Endothelial cell of umbilical vein (primary cell): Measurements from ENCODE around the gene AQP2. TPM values are rescaled to one million over a fixed set of nuclear protein-coding genes. Genes with fewer than 3 reads are reported as not detected.

Source experiments
- BruUV-seq: library from RNA; stranded (reverse); fragments of 400-500 nt; replicated peaks from 2 replicates; lab custom pipeline; 2021; lab: Mats Ljungman, UMichigan
- CTCF ChIA-PET: fragments of 300-600, 350-600 bp; sonication (Branson Sonifier 250); formaldehyde crosslinking; loops from one replicate; lab custom pipeline; 2021; ENCODE audit warnings: antibody characterized with exemption, inconsistent platforms; lab: Charles Lee
- POLR2A ChIA-PET: fragments of 300-600, 350-600 bp; sonication (Branson Sonifier 250); formaldehyde crosslinking; loops from one replicate; lab custom pipeline; 2021; ENCODE audit warnings: antibody characterized with exemption, inconsistent platforms; lab: Charles Lee
- DNase-seq: peaks from one replicate; pipeline ENCODE4 v3.0.0-alpha.2; 2011; ENCODE audit warnings: low read depth, low spot score
- FAIRE-seq: peaks from 2 replicates; lab custom pipeline; 2011; peaks lifted over from hg19 to GRCh38; lab: Jason Lieb, UNC
- H2AFZ ChIP-seq: 2 replicates; pipeline ENCODE4 v1.6.0; 2012; ENCODE audit warnings: low read depth, low read length, control low read depth, inconsistent platforms
- H3K27ac ChIP-seq: 2 replicates; pipeline ENCODE4 v1.5.1; 2011; ENCODE audit warnings: low read depth, mild to moderate bottlenecking, control low read depth, low read length, moderate library complexity; ENCODE audit not compliant: insufficient read depth
- H3K27me3 ChIP-seq, 2 experiments: 2 replicates each; pipeline versions ENCODE4 v1.6.0 to v1.6.1; 2011; ENCODE audit warnings: low read length in 2 of 2, mixed read lengths in 1 of 2; ENCODE audit not compliant: control insufficient read depth in 2 of 2, insufficient read depth in 2 of 2
- H3K36me3 ChIP-seq, 2 experiments: 2 replicates in 1 of 2; 3 replicates in 1 of 2; pipeline ENCODE4 v1.5.1; 2011; ENCODE audit warnings: low read length in 2 of 2, mild to moderate bottlenecking in 1 of 2, moderate library complexity in 1 of 2; ENCODE audit not compliant: control insufficient read depth in 2 of 2, insufficient read depth in 2 of 2; ENCODE audit errors: extremely low read depth in 1 of 2
- H3K4me1 ChIP-seq: 3 replicates; pipeline ENCODE4 v1.5.1; 2011; ENCODE audit warnings: mild to moderate bottlenecking, low read length; ENCODE audit not compliant: control insufficient read depth, insufficient read depth; ENCODE audit errors: extremely low read depth
- H3K4me2 ChIP-seq: 2 replicates; pipeline ENCODE4 v1.6.1; 2011; ENCODE audit warnings: low read length, control low read depth, mixed read lengths; ENCODE audit not compliant: insufficient read depth
- H3K4me3 ChIP-seq, 3 experiments: fragments of 200-600 bp in 1 of 3; sonication (generic), shearing (Covaris generic) in 1 of 3; replicated peaks in 1 of 3; 2 replicates each; pipeline ENCODE4 v1.5.1; 2011 to 2016; ENCODE audit warnings: control low read depth in 3 of 3, low read length in 3 of 3, mild to moderate bottlenecking in 2 of 3, inconsistent platforms in 1 of 3, low read depth in 1 of 3, moderate library complexity in 1 of 3; ENCODE audit not compliant: insufficient read depth in 1 of 3
- H3K79me2 ChIP-seq: 2 replicates; pipeline ENCODE4 v1.6.0; 2012; ENCODE audit warnings: low read length, inconsistent platforms; ENCODE audit not compliant: control insufficient read depth, insufficient read depth
- H3K9ac ChIP-seq: replicated peaks from 2 replicates; pipeline ENCODE3; 2011; ENCODE audit warnings: low read length, control low read depth; ENCODE audit not compliant: insufficient read depth; ENCODE audit errors: extremely low read depth
- H3K9me1 ChIP-seq: replicated peaks from 3 replicates; pipeline ENCODE4 v1.6.0; 2011; ENCODE audit warnings: mild to moderate bottlenecking, low read length; ENCODE audit not compliant: control insufficient read depth, insufficient read depth; ENCODE audit errors: extremely low read depth
- H3K9me3 ChIP-seq: replicated peaks from 2 replicates; pipeline ENCODE4 v1.5.1; 2012; ENCODE audit warnings: low read length, inconsistent platforms; ENCODE audit not compliant: control insufficient read depth, insufficient read depth
- H4K20me1 ChIP-seq: replicated peaks from 2 replicates; pipeline ENCODE3; 2011; ENCODE audit warnings: mild to moderate bottlenecking, low read length; ENCODE audit not compliant: control insufficient read depth, insufficient read depth; ENCODE audit errors: extremely low read depth
- EZH2 ChIP-seq: IDR thresholded peaks from 2 replicates; pipeline ENCODE4 v1.6.1; 2012; ENCODE audit warnings: borderline replicate concordance, low read depth, mild to moderate bottlenecking, moderate library complexity, low read length, inconsistent platforms; ENCODE audit not compliant: severe bottlenecking
- FOS ChIP-seq: IDR thresholded peaks from 2 replicates; pipeline ENCODE4 v1.6.1; 2011; ENCODE audit warnings: mild to moderate bottlenecking, low read length, moderate library complexity, borderline replicate concordance; ENCODE audit not compliant: insufficient read depth
- GATA2 ChIP-seq: IDR thresholded peaks from 2 replicates; pipeline ENCODE4 v1.7.0; 2011; ENCODE audit warnings: low read depth, mild to moderate bottlenecking, moderate library complexity, mixed read lengths, low read length; ENCODE audit not compliant: insufficient read length, insufficient read depth
- JUN ChIP-seq: IDR thresholded peaks from 2 replicates; pipeline ENCODE4 v1.6.1; 2011; ENCODE audit warnings: borderline replicate concordance, low read depth; ENCODE audit not compliant: insufficient read length, insufficient read depth
- MYC ChIP-seq: IDR thresholded peaks from one replicate; pipeline ENCODE4 v1.6.1; 2011; ENCODE audit warnings: mild to moderate bottlenecking, low read depth, low read length
- POLR2A ChIP-seq: IDR thresholded peaks from 2 replicates; pipeline ENCODE4 v1.6.1; 2012; ENCODE audit warnings: low read depth, mild to moderate bottlenecking, control low read depth, low read length
- POLR2AphosphoS5 ChIP-seq: IDR thresholded peaks from 2 replicates; pipeline ENCODE4 v1.6.1; 2012; ENCODE audit warnings: low read depth, mild to moderate bottlenecking, control low read depth, low read length, moderate library complexity; ENCODE audit not compliant: insufficient read depth
- dilution Hi-C: fragments of 300-500 bp; cut with MboI; formaldehyde crosslinking; loops from one replicate; pipeline ENCODE4 v1.15.0; 2019; ENCODE audit warnings: low sequenced_read_pairs; ENCODE audit not compliant: extremely low pct_ligation_motif_present
- intact Hi-C: fragments of 100-400 bp; cut with micrococcal nuclease; formaldehyde crosslinking; loops from one replicate; pipeline ENCODE4 v1.10.0; 2022
- polyA plus RNA-seq, 4 experiments: library from polyadenylated mRNA; depleted of rRNA in 3 of 4; stranded (reverse) in 3 of 4; unstranded in 1 of 4; fragments of >200 nt; gene quantifications; 2 replicates each; pipeline versions ENCODE4 v1.2.1 to v1.2.3, GENCODE V29; 2011 to 2012; ENCODE audit warnings: missing spikeins in 1 of 4
- total RNA-seq: library from RNA; stranded (reverse); gene quantifications from 2 replicates; pipeline ENCODE4 v1.2.3, GENCODE V29; 2021
- TF ChIP-seq, protein P1 (sequence below), 2 donors: IDR thresholded peaks; 1 replicate in 1 of 2; 2 replicates in 1 of 2; pipeline ENCODE4 v1.5.1; 2011; ENCODE audit warnings: low read length in 2 of 2, mild to moderate bottlenecking in 2 of 2, moderate library complexity in 2 of 2, control low read depth in 1 of 2, inconsistent platforms in 1 of 2, low read depth in 1 of 2; ENCODE audit not compliant: insufficient read depth in 1 of 2; ENCODE audit errors: extremely low read depth in 1 of 2
- TF ChIP-seq, protein P2 (sequence below): IDR thresholded peaks from 2 replicates; pipeline ENCODE4 v1.6.1; 2011; ENCODE audit not compliant: insufficient read depth, insufficient read length

Gene AQP2
- total and polyA plus RNA-seq, 2 donors (not counting 3 experiments of a cell fraction or from before 2014, with no cell fraction given) = not detected

DNA sequence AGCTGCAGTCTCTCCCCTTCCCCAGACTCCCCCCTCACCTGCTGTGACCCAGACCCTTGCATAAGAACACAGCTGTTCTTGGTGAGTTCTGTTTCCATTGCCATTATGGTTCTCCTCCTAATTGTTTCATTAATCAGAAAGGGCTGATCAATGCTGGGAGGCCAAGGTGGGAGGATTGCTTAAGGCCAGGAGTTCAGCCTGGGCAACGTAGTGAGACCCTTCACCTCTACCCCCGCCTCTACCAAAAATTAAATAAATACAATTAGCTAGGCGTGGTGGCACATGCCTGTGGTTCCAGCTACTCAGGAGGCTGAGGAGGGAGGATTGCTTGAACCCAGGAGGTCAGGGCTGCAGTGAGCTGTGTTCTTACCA, 29.6 kb upstream of the AQP2 start:
- ChIA-PET CTCF (interaction anchor here (0.8 to 3.2 kb wide), 9 partner anchors 12 to 135 kb away, joined by 3 to 16 read pairs (median 4); no protein-coding TSS in a partner anchor), POLR2A (no interaction called here)
- Histone ChIP-seq H3K4me2 (peak overlapping the region; percentile 63), H3K4me3 (no peak overlapping the region), H3K36me3 (no peaks in the 10 kb centered on the region), H3K27me3 (no peaks in the 10 kb centered on the region), H3K4me1 (peaks cover 16% of the 10 kb centered on the region), H3K9me3 (no peaks in the 10 kb centered on the region), H3K27ac (no peak overlapping the region), H3K9me1 (no peaks in the 10 kb centered on the region), H3K9ac (no peak overlapping the region), H2AFZ (peak overlapping the region; percentile 65), H4K20me1 (no peaks in the 10 kb centered on the region), H3K79me2 (no peaks in the 10 kb centered on the region)
- DNase-seq = no peak
- BruUV-seq = no TSS peak
- FAIRE-seq = peak; percentile 37
- dilution Hi-C loops (no loop called here), intact Hi-C loops (loop anchor here (1.0 kb wide), 2 partner anchors 24 to 53 kb away; no protein-coding TSS in a partner anchor)
- no peak for TF ChIP-seq JUN
- TF ChIP-seq FOS = no peak
- TF ChIP-seq, protein P1, sequence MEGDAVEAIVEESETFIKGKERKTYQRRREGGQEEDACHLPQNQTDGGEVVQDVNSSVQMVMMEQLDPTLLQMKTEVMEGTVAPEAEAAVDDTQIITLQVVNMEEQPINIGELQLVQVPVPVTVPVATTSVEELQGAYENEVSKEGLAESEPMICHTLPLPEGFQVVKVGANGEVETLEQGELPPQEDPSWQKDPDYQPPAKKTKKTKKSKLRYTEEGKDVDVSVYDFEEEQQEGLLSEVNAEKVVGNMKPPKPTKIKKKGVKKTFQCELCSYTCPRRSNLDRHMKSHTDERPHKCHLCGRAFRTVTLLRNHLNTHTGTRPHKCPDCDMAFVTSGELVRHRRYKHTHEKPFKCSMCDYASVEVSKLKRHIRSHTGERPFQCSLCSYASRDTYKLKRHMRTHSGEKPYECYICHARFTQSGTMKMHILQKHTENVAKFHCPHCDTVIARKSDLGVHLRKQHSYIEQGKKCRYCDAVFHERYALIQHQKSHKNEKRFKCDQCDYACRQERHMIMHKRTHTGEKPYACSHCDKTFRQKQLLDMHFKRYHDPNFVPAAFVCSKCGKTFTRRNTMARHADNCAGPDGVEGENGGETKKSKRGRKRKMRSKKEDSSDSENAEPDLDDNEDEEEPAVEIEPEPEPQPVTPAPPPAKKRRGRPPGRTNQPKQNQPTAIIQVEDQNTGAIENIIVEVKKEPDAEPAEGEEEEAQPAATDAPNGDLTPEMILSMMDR (IDR thresholded peaks at IDR 0.05; ENCODE audit: extremely low read depth in 1 of 2, insufficient read depth in 1 of 2, low read depth in 1 of 2, low read length in 2 of 2) = no peak
- TF ChIP-seq GATA2 = no peak
- TF ChIP-seq MYC = no peak
- TF ChIP-seq, protein P2, sequence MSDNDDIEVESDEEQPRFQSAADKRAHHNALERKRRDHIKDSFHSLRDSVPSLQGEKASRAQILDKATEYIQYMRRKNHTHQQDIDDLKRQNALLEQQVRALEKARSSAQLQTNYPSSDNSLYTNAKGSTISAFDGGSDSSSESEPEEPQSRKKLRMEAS = no peak
- TF ChIP-seq POLR2A = no peak
- TF ChIP-seq EZH2 = no peak
- no peak for TF ChIP-seq POLR2AphosphoS5
